T-helper 2 cell treated with Interferon-gamma antibody and Interleukin-4, amounts not matched to agents 5 μg/mL and 100 μg/mL, for 36 hours (primary cell): Measurements from ENCODE around the gene PIRT.

Experiments
- DNase-seq: peaks from one replicate; pipeline ENCODE4 v3.0.0; 2021; ENCODE audit warnings: low spot score
- H3K27ac Mint-ChIP-seq: one replicate; pipeline ENCODE4 v1.8.0; 2021; ENCODE audit warnings: mild to moderate bottlenecking, mixed read lengths
- H3K27me3 Mint-ChIP-seq: one replicate; pipeline ENCODE4 v1.8.0; 2021; ENCODE audit warnings: low read depth, mixed read lengths
- H3K36me3 Mint-ChIP-seq: one replicate; pipeline ENCODE4 v1.8.0; 2021; ENCODE audit warnings: low read depth, mixed read lengths
- H3K4me1 Mint-ChIP-seq: one replicate; pipeline ENCODE4 v1.8.0; 2021; ENCODE audit warnings: low read depth, mixed read lengths
- H3K4me3 Mint-ChIP-seq: one replicate; pipeline ENCODE4 v1.8.0; 2022; ENCODE audit warnings: mild to moderate bottlenecking, moderate library complexity, mixed read lengths
- H3K9me3 Mint-ChIP-seq: one replicate; pipeline ENCODE4 v1.8.0; 2021; ENCODE audit warnings: mixed read lengths

The PIRT gene

DNA sequence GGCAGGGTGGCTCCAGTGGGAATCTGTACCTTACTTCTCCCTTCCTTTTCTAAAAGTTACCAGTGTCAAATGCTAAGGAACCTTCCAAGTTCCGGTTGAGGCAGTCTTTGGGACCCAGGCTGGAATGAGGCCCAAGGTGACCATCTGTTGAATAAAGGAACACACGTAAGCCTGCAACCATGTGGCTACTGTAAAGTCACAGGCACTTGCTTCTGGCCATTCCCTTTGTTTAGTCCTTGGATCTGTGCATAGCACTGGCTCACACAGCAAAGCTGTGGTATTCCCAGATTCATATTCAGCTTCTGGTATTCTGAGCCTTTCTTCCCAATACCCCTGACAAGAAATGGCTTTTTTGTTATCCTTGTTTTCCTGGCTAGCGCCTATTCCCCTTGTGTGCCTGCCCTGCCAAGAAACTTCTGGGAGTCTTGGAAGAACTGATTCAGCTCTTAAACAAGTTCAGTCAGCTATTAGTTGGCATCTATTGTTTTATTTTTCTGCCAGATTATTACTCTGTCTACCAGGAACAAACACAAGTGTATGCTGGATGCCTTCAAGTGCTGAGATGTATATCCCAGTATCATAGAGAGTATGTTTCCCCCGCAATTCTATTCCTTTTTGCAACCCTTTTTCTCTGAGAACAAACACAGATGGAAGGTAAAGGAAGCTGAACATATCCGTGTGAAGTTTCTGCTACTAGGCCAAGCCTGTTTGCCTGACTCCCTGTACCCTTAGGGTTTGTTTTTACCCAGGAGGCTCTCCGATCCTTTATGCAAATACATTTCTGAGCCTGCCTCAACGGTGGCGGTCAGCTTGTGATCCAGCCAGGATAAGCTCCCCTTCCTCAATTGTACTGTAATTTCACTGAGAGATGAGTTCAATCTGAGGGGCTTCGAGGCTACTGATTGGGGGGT lies 47.1 kb downstream of the PIRT start:
- no peaks in the 10 kb centered on the region for H3K4me1 Mint-ChIP-seq
- H3K36me3 Mint-ChIP-seq, result no peaks in the 10 kb centered on the region
- no peak for DNase-seq
- H3K27ac Mint-ChIP-seq, result no peak overlapping the region
- no peak overlapping the region for H3K4me3 Mint-ChIP-seq
- H3K9me3 Mint-ChIP-seq, result no peaks in the 10 kb centered on the region
- H3K27me3 Mint-ChIP-seq, result no peaks in the 10 kb centered on the region

GRCh38 chr17:10789694-10790271 lies 48.1 kb downstream of the PIRT start:
- no peak overlapping the region for H3K4me3 Mint-ChIP-seq
- H3K36me3 Mint-ChIP-seq, result no peaks in the 10 kb centered on the region
- DNase-seq, result no peak
- H3K4me1 Mint-ChIP-seq, result no peaks in the 10 kb centered on the region
- H3K9me3 Mint-ChIP-seq, result no peaks in the 10 kb centered on the region
- H3K27me3 Mint-ChIP-seq, result no peaks in the 10 kb centered on the region
- no peak overlapping the region for H3K27ac Mint-ChIP-seq

- H3K4me3 Mint-ChIP-seq, result no peak overlapping the region
- no peaks in the 10 kb centered on the region for H3K4me1 Mint-ChIP-seq
- peaks cover 3% of the 10 kb centered on the region for H3K27me3 Mint-ChIP-seq
- H3K9me3 Mint-ChIP-seq, result no peaks in the 10 kb centered on the region
- no peaks in the 10 kb centered on the region for H3K36me3 Mint-ChIP-seq
- no peak overlapping the region for H3K27ac Mint-ChIP-seq
- DNase-seq, result no peak
These were observed 50.4 kb downstream of the PIRT start for GRCh38 chr17:10787306-10788045.

DNA sequence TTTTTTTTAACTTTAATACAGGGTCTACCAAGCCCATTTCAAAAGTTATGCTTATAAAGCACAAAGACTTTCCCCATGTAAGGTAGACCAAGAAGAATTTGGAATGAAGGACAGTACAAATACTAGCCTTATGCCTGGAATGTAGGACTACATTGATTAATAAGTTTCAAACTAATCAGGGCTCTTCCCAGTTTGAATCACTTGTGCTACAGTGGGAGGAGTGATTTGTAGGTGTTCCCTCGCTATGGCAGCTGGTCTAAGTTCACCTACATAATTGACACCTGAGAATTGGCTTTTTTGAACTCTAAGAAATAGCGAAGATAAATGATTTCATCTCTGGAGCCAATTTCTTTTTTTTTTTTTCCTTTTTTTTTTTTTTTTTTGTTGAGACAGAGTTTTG lies 52.6 kb downstream of the PIRT start:
- DNase-seq, result no peak
- no peaks in the 10 kb centered on the region for H3K9me3 Mint-ChIP-seq
- H3K36me3 Mint-ChIP-seq, result no peaks in the 10 kb centered on the region
- H3K4me3 Mint-ChIP-seq, result no peak overlapping the region
- no peak overlapping the region for H3K27ac Mint-ChIP-seq
- H3K4me1 Mint-ChIP-seq, result no peaks in the 10 kb centered on the region
- H3K27me3 Mint-ChIP-seq, result peaks cover 4% of the 10 kb centered on the region

GRCh38 chr17:10779609-10780008 lies 58.3 kb downstream of the PIRT start:
- DNase-seq, result no peak
- Mint-ChIP-seq H3K36me3 (no peaks in the 10 kb centered on the region), H3K4me3 (no peak overlapping the region), H3K4me1 (no peaks in the 10 kb centered on the region), H3K9me3 (no peaks in the 10 kb centered on the region), H3K27ac (no peak overlapping the region), H3K27me3 (peaks cover 4% of the 10 kb centered on the region)

DNA sequence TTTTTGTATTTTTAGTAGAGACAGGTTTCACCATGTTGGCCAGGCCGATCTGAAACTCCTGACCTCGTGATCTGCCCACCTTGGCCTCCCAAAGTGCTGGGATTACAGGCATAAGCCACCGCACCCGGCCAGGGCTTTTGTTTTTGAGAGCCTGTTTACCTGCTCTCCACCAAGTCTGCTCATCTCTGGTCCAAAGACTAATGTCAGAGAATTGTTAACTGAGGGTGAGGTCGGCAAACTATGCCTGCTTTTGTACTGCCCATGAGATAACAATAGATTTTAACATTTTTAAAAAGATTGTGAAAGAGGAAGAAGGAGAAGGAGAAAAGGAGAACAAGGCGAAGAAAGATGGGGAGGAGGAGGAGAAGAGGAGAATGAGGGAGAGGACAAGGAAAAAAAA lies 60.0 kb downstream of the PIRT start:
- Mint-ChIP-seq H3K27me3 (peaks cover 4% of the 10 kb centered on the region), H3K4me3 (no peak overlapping the region), H3K4me1 (no peaks in the 10 kb centered on the region), H3K9me3 (peaks cover 4% of the 10 kb centered on the region), H3K36me3 (no peaks in the 10 kb centered on the region), H3K27ac (no peak overlapping the region)
- DNase-seq, result no peak

DNA sequence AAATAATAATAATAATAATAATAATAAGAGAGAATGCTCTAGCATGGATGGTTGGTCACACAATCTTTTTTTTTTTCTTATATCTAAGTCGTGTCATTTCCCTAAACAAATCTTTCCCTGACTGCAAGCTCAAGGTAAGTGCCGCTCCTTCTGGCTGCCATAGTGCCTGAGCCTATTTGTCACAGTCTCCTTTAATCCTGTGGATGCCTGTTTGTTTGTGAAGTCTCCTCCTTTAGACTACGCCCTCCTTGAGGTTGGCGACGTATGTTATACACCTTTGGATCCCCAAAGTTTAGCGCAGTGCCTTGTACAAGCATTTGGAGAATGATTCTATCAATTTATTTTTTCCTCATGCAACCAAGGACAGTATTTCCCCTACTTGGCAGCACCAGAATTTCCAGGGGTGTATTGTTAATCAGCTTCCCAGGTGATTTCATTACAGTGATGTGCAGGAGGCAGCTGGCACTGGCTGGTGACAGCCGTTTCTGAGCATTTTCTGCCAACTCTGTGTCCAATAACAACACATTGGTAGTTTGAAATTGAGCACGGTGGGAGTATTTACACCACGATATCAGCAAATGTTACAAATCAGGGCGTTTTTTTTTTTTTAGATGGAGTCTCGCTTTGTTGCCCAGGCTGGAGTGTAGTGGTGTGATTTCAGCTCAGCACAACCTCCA lies 60.6 kb downstream of the PIRT start:
- Mint-ChIP-seq H3K4me1 (no peaks in the 10 kb centered on the region), H3K9me3 (peaks cover 7% of the 10 kb centered on the region), H3K36me3 (no peaks in the 10 kb centered on the region), H3K27ac (no peak overlapping the region), H3K27me3 (peaks cover 2% of the 10 kb centered on the region), H3K4me3 (no peak overlapping the region)
- DNase-seq, result no peak

- H3K27me3 Mint-ChIP-seq, result no peaks in the 10 kb centered on the region
- H3K4me3 Mint-ChIP-seq, result no peak overlapping the region
- no peaks in the 10 kb centered on the region for H3K4me1 Mint-ChIP-seq
- H3K27ac Mint-ChIP-seq, result no peak overlapping the region
- H3K9me3 Mint-ChIP-seq, result peaks cover 16% of the 10 kb centered on the region
- no peak for DNase-seq
- no peaks in the 10 kb centered on the region for H3K36me3 Mint-ChIP-seq
These were observed 61.5 kb downstream of the PIRT start for GRCh38 chr17:10776381-10776780.

GRCh38 chr17:10775740-10776356 lies 62.0 kb downstream of the PIRT start:
- Mint-ChIP-seq H3K4me1 (no peaks in the 10 kb centered on the region), H3K27me3 (no peaks in the 10 kb centered on the region), H3K36me3 (no peaks in the 10 kb centered on the region), H3K9me3 (peaks cover 17% of the 10 kb centered on the region), H3K4me3 (no peak overlapping the region), H3K27ac (no peak overlapping the region)
- no peak for DNase-seq

DNA sequence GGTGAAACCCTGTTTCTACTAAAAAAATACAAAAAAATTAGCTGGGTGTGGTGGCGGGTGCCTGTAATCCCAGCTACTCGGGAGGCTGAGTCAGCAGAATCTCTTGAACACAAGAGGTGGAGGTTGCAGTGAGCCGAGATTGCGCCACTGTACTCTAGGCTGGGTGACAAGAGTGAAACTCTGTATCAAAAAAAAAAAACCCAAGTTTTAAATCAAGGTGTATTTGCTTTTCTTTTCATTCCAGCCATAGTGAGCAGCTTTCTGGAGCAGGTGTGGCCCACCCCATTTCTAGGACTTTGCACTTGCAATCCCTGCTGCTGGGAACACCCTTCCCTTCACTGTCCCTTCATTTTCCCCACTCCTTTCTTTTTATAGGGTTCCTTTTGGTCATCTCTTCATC lies 62.8 kb downstream of the PIRT start:
- H3K27ac Mint-ChIP-seq, result no peak overlapping the region
- no peaks in the 10 kb centered on the region for H3K4me1 Mint-ChIP-seq
- H3K9me3 Mint-ChIP-seq, result peaks cover 17% of the 10 kb centered on the region
- H3K36me3 Mint-ChIP-seq, result no peaks in the 10 kb centered on the region
- H3K4me3 Mint-ChIP-seq, result no peak overlapping the region
- H3K27me3 Mint-ChIP-seq, result no peaks in the 10 kb centered on the region
- DNase-seq, result no peak

GRCh38 chr17:10773391-10773790 lies 64.5 kb downstream of the PIRT start:
- Mint-ChIP-seq H3K4me1 (no peaks in the 10 kb centered on the region), H3K36me3 (no peaks in the 10 kb centered on the region), H3K4me3 (no peak overlapping the region), H3K9me3 (peaks cover 17% of the 10 kb centered on the region), H3K27me3 (no peaks in the 10 kb centered on the region), H3K27ac (no peak overlapping the region)
- no peak for DNase-seq
